ENCODE results near the gene SND1. TPM values are rescaled to one million over a fixed set of nuclear protein-coding genes. Genes with fewer than 3 reads are reported as not detected.
"Not testable (repeated sequence)": the region's sequence is repeated elsewhere in the genome, so short reads cannot be mapped to it uniquely, and the experiment has no call there.

The SND1 gene
- polyA plus RNA-seq, 3 donors: 138 to 152 (median 150) TPM

- no peak for DNase-seq (ENCODE audit: extremely low read depth in 1 of 11, low read depth in 9 of 11, low spot score in 4 of 11)
Measured at GRCh38 chr7:127948930-127949329, 296.9 kb downstream of the SND1 start.

- no peak for DNase-seq (ENCODE audit: extremely low read depth in 1 of 11, low read depth in 9 of 11, low spot score in 4 of 11)
Measured at GRCh38 chr7:127949769-127950222, 297.8 kb downstream of the SND1 start.

GRCh38 chr7:127950233-127950935, 298.4 kb downstream of the SND1 start:
- no peak for DNase-seq (ENCODE audit: extremely low read depth in 1 of 11, low read depth in 9 of 11, low spot score in 4 of 11)

GRCh38 chr7:127953423-127954356, 301.7 kb downstream of the SND1 start:
- no peak for DNase-seq (ENCODE audit: extremely low read depth in 1 of 11, low read depth in 9 of 11, low spot score in 4 of 11)

GRCh38 chr7:127954357-127954748, 302.4 kb downstream of the SND1 start:
- no peak for DNase-seq (ENCODE audit: extremely low read depth in 1 of 11, low read depth in 9 of 11, low spot score in 4 of 11)

GRCh38 chr7:127955051-127955531, 303.1 kb downstream of the SND1 start:
- no peak for DNase-seq (ENCODE audit: extremely low read depth in 1 of 11, low read depth in 9 of 11, low spot score in 4 of 11)

GRCh38 chr7:127957886-127958285, 305.9 kb downstream of the SND1 start:
- no peak for DNase-seq (ENCODE audit: extremely low read depth in 1 of 11, low read depth in 9 of 11, low spot score in 4 of 11)

GRCh38 chr7:127959770-127960169, 307.8 kb downstream of the SND1 start:
- DNase-seq (ENCODE audit: extremely low read depth in 1 of 11, low read depth in 9 of 11, low spot score in 4 of 11): no peak

GRCh38 chr7:127961786-127962453, 309.9 kb downstream of the SND1 start:
- no peak for DNase-seq (ENCODE audit: extremely low read depth in 1 of 11, low read depth in 9 of 11, low spot score in 4 of 11)

GRCh38 chr7:127962589-127963361, 310.8 kb downstream of the SND1 start:
- DNase-seq (ENCODE audit: extremely low read depth in 1 of 11, low read depth in 9 of 11, low spot score in 4 of 11): no peak

- DNase-seq (ENCODE audit: extremely low read depth in 1 of 11, low read depth in 9 of 11, low spot score in 4 of 11): not testable (repeated sequence)
Measured at GRCh38 chr7:127963850-127964249, 311.9 kb downstream of the SND1 start.

- no peak for DNase-seq (ENCODE audit: extremely low read depth in 1 of 11, low read depth in 9 of 11, low spot score in 4 of 11)
Measured at GRCh38 chr7:127967281-127967680, 315.3 kb downstream of the SND1 start.

GRCh38 chr7:127968547-127968946, 316.6 kb downstream of the SND1 start:
- no peak for DNase-seq (ENCODE audit: extremely low read depth in 1 of 11, low read depth in 9 of 11, low spot score in 4 of 11)

GRCh38 chr7:127973832-127974231, 321.8 kb downstream of the SND1 start:
- DNase-seq (ENCODE audit: extremely low read depth in 1 of 11, low read depth in 9 of 11, low spot score in 4 of 11): no peak

- no peak for DNase-seq (ENCODE audit: extremely low read depth in 1 of 11, low read depth in 9 of 11, low spot score in 4 of 11)
Measured at GRCh38 chr7:127974446-127975035, 322.5 kb downstream of the SND1 start.

GRCh38 chr7:127976056-127976737, 324.2 kb downstream of the SND1 start:
- no peak for DNase-seq (ENCODE audit: extremely low read depth in 1 of 11, low read depth in 9 of 11, low spot score in 4 of 11)

GRCh38 chr7:127976738-127977120, 324.7 kb downstream of the SND1 start:
- DNase-seq (ENCODE audit: extremely low read depth in 1 of 11, low read depth in 9 of 11, low spot score in 4 of 11): no peak

GRCh38 chr7:127978421-127978820, 326.4 kb downstream of the SND1 start:
- DNase-seq (ENCODE audit: extremely low read depth in 1 of 11, low read depth in 9 of 11, low spot score in 4 of 11): no peak
